Ecto neural progenitor cell (in vitro differentiated cells): Measurements from ENCODE around the gene KLHL2.
"Not testable (repeated sequence)": the region's sequence is repeated elsewhere in the genome, so short reads cannot be mapped to it uniquely, and the experiment has no call there.

Experiments
- DNase-seq: peaks from one replicate; pipeline ENCODE4 v3.0.0-alpha.2; 2018; ENCODE audit warnings: low spot score

The KLHL2 gene

GRCh38 chr4:165234766-165235165 lies 27.4 kb downstream of the KLHL2 start:
- DNase-seq: no peak

DNA sequence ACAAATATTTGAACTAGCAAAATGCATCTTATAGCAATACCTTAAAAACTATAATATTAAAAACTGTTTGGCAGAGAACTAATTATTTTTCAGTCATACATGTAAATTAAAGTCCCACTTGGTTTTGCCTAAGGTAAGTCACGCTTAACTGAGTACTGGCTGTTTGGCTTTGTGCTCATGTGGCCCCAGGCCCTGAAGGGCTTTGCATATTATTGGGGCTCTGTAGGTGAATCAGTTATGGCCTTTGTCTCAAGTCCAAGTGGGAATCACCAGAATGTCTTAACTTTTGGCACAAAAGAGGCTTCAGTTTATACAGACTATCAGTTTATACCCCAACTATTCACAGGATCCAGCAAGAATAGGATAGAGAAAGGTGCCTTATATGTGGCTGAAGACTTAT lies 29.5 kb downstream of the KLHL2 start:
- DNase-seq: not testable (repeated sequence)

DNA sequence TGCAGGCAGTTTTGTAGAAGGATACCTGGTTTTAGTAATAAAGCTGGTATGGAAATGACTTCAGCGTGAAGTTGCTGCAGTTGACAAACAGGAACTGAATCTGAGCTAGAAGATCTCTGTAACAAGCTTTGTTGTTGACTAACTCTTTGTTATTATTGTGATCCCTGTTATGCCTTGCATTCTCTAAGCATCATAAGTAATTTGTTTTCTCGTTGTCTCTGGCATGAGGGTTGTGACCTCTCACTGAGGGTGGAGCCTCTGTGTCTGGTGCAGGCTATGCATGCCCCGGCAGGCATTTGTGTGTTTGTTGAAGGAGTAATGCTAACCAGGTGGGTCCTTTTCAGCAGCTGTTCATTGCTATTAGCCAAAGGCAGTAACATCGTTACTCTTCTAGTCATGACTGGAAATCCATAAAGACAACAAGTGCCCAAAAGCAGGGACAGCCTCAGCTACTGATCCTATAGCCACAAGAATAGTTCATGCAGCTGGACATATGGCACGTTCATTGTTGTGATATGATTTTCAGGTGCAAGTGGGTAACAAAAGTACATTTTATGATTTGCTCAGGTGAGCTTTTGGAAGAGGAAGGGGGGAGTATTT lies 30.8 kb downstream of the KLHL2 start:
- DNase-seq: not testable (repeated sequence)

DNA sequence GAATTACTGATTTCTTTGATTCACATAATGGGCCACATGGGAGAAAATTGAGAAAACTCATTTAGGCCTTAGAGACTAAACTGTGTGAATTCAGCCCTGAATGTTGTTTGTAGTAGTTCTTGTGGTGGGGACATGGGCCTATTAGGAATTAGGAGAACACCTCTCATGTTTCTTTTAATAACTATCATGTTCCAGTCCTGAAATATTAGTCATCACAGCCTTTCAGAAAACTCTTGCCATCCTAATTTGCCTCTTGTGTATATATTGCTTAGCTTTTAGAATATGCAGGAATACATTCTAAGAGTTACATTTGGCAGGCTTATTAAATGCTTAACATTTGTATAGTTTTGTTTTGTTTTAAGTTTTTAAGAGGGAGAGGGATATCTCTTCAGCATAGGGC lies 33.4 kb downstream of the KLHL2 start:
- DNase-seq: not testable (repeated sequence)

GRCh38 chr4:165244148-165244547 lies 36.8 kb downstream of the KLHL2 start:
- DNase-seq: not testable (repeated sequence)

DNA sequence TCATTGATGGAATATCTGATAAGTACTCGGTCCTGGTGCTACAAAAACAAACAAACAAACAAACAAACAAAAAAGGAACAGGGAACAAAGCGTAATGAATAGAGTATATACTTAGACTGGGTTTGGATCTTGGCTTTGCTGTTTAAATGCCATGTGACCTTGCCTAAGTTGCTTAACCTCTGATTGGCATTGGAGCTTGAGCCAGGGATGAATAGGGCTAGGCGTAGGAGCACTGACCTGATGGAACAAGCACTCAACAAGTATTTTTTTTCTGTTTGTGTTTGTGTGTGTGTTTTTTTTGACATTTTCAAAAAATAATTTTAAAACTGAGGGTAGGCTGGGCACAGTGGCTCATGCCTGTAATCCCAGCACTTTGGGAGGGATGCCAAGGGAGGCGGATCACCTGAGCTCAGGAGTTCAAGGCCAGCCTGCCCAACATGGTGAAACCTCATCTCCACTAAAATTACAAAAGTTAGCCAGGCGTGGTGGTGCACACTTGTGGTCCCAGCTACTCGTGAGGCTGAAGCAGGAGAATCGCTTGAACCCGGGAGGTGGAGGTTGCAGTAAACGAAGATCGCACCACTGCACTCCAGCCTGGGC lies 37.3 kb downstream of the KLHL2 start:
- DNase-seq: not testable (repeated sequence)

GRCh38 chr4:165248102-165248501 lies 40.7 kb downstream of the KLHL2 start:
- DNase-seq: no peak

- DNase-seq: not testable (repeated sequence)
These were observed 41.5 kb downstream of the KLHL2 start for GRCh38 chr4:165248904-165249303.

GRCh38 chr4:165254771-165255170 lies 47.4 kb downstream of the KLHL2 start:
- DNase-seq: not testable (repeated sequence)

- not testable (repeated sequence) for DNase-seq
These were observed 48.1 kb downstream of the KLHL2 start for GRCh38 chr4:165255439-165255838.

GRCh38 chr4:165256074-165256659 lies 48.8 kb downstream of the KLHL2 start:
- DNase-seq: not testable (repeated sequence)

DNA sequence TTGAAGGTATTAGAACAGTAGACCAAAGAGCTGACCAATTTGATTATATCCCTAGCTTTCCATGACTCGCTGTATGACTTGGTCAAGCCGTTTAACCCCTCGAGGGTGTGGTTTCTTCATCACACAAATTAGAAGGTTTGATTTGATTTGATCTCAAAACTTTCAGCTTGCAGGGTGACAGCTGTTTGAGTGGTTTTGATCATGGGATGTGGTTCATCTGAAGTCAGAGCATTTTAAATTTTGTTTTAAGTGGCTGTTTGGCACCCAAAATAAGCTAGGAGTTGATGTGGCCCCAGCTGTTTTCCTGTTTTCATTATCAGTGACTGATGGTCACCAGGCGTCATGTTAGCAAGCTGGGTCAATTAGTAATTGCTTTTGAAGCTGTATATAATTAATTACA lies 52.4 kb downstream of the KLHL2 start:
- not testable (repeated sequence) for DNase-seq

DNA sequence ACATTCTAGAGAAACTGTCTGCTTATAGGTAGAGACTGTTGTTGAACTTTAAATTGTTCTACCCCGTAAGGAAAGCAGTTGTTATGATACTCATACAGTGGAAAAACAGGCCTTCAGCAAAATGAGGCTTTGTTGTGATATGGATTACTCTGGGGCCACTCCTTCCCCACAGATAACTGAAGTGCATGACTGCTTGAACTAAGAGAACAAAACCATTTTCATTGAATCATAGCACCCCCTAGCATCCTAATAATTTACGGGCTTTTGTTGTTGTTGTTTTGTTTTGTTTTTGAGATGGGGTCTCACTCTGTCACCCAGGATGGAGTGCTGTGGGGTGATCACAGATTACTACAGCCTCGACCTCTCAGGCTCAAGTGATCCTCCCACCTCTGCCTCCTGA lies 54.9 kb downstream of the KLHL2 start:
- DNase-seq: not testable (repeated sequence)

DNA sequence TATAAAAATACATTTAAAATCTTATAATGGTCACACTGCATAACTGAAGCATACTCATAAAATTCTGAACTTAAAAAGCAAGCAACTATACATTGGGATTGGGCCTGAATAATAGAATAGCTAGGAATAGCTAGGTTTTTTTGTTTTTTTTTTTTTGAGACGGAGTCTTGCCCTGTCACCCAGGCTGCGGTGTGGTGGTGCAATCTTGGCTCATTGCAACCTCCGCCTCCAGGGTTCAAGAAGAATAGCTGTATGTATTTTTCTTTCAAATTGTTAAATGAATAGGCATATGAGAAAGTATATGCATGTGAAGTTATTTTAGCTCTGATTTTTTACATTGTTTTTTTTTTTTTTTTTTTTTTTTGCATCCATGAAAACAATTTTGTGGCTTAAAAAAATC lies 56.1 kb downstream of the KLHL2 start:
- DNase-seq: not testable (repeated sequence)

DNA sequence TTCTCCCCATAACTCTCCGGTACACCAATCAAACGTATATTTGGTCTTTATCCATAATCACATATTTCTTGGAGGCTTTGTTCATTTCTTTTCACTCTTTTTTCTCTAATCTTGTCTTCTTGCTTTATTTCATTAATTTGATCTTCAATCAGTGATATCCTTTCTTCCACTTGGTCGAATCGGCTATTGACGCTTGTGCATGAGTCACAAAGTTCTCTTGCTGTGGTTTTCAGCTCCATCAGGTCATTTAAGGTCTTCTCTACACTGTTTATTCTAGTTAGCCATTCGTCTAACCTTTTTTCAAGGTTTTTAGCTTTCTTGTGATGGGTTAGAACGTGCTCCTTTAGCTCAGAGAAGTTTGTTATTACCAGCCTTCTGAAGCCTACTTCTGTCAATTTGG lies 62.6 kb downstream of the KLHL2 start:
- not testable (repeated sequence) for DNase-seq

GRCh38 chr4:165273443-165273842 lies 66.1 kb downstream of the KLHL2 start:
- DNase-seq: not testable (repeated sequence)

GRCh38 chr4:165275357-165275756 lies 68.0 kb downstream of the KLHL2 start:
- DNase-seq: not testable (repeated sequence)

DNA sequence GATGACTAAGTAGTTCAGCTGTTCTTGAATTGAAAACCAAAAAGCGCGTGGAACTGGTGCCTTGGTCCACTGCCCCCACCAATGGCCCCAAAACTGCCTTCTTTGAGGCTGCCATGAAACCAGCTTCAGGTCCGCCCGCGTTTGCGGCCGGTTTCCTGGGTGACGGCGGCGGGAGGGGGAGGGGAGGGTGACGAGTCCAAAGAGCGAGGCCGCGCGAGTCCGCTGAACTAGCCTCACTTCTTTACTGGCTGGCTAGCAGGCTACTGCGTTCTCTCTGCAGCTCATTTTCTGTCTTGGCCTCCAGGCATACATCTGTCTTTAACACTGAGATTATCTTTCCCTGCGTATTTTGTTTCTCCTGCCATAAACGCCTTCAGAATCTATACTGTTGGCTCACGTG lies 72.2 kb downstream of the KLHL2 start:
- DNase-seq: not testable (repeated sequence)

DNA sequence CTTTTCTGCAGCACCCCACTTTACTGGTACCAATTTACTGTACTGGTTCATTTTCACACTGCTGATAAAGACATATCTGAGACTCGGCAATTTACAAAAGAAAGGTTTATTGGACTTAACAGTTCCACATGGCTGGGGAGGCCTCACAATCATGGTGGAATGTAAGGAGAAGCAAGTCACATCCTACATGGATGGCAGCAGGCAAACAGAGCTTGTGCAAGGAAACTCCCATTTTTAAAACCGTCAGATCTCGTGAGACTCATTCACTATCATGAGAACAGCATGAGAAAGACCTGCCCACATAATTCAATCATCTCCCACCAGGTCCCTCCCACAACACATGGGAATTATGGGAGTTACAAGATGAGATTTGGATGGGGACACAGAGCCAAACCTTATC lies 77.3 kb downstream of the KLHL2 start:
- not testable (repeated sequence) for DNase-seq

DNA sequence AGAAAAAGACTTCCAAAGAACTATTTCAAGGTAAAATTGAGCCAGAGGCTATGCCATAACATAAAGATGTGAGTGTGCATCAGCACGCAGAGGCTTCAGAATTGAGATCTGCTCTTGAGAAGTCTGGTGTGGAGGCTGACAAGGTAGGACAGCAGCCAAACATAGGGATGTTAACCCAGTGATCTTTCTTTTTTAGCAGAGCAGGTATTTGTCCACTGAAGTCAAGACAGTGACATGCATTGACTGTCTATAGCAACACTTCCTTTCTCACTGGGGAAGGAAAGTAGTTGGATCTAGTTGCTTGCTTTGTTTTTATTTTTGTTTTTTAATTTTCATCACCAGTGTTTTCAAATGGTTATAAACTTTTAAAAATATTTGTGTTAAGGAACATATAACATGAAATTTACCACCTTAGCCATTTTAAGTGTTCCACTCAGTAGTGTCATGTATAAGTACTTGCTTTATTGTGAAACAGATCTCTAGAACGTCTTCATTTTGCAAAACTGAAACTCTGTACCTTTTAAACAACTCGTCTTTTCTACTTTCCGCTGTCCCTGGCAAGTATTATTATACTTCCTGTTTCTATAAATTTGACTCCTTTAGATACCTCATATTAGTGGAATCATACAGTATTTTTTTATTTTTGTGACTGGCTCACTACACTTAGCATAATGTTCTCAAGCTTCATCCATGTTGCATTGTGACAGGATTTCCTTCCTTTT lies 79.4 kb downstream of the KLHL2 start:
- not testable (repeated sequence) for DNase-seq

DNA sequence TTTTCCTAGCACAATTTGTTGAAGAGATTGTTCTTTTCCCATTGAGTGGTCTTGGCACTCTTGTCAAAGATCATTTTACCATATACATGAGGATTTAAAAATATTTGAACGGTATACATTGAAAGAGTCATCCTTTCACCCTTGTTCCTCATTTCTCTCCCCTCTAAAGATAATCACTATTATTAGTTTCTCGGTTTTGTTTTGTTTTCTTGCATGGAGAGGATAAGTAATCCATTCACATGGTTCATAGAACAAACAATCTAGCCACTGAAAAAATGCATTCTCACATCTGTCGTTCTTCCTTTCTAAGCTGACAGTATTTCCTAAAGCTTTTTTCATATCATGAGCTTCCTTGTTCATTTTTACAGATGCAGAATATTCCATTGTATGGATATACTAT lies 80.9 kb downstream of the KLHL2 start:
- DNase-seq: no peak

DNA sequence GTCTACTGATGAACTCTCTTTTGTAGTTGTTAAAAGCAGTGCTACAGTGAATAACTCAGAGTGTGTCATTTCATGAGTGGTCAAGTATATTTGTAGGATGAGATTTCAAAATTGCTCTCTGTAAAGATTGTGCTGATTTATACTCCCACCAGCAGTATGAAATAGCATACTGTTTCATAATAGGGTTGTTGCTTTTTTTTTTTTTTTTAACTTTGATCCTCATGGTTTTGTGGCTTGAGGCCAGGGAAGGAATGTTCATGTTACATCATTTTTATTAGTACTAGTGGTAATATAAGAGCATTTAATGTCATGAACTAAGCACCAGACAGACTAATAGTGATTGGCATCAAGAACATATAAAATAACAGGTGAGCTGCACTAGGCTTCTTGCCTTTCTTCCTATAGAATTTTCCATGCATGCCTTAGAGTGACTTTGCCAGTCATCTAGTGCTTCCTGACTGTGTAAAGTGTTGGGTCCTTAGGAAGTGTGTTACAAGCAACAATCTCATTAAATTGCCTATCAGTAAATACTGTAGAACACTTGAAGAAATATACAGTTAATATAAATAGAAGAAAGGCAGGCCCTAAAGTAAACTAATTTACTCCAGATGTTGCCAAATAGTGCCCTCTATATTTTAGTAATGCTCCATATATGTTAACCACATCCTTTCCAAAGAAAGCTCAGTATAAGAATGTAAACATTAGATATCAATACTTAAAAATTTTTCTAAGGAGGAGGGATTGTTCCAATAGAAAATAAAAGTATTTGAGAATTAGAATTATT lies 81.5 kb downstream of the KLHL2 start:
- no peak for DNase-seq
